ENCODE data around the gene CMC4.

Gene CMC4, protein sequence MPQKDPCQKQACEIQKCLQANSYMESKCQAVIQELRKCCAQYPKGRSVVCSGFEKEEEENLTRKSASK

DNA sequence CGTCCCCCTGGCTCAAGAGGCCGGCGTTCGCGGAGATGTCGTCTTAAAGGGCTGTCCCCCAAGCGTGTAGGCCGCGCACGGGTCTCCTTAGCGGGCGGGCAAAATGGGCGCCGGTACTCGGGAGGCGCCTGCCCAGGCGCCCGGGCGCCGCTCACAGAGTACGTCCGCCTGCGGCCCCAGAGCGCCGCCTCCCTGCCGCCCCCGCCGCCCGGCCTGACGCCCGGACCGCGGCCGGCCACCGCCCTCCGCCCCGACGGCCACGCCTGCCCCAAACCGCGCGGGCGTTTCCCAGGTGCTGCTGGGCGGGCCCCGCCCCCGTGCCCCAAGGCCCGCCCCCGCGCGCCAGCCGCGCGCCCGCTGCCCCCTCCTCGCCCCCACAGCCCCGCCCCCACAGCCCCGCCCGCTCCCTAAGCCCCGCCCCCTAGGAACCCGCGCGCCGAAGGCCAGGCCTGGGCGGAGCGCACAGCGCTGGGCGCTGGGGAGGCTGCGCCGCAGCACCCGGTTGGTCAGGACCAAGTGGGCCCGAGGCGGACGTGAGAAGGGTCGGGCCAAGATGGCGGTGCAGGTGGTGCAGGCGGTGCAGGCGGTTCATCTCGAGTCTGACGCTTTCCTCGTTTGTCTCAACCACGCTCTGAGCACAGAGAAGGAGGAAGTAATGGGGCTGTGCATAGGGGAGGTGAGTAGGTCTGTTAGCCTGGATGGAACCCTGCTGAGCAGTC, at the start of gene CMC4, which contains the start of the genes BRCC3 and MTCP1:
Gene CMC4 (minus strand): TSS at position 162 of the 719 bp plus-strand sequence. CDS start 7,113 bp downstream, outside the sequence.
Gene BRCC3 (plus strand): TSS at position 534 of the 719 bp plus-strand sequence. CDS start 20 bp downstream, at position 554.
Gene MTCP1 (minus strand): TSS at position 162 of the 719 bp plus-strand sequence. CDS start 5,126 bp downstream, outside the sequence.
- DNase-seq (ENCODE audit: low spot score), result peak; percentile 80

DNA sequence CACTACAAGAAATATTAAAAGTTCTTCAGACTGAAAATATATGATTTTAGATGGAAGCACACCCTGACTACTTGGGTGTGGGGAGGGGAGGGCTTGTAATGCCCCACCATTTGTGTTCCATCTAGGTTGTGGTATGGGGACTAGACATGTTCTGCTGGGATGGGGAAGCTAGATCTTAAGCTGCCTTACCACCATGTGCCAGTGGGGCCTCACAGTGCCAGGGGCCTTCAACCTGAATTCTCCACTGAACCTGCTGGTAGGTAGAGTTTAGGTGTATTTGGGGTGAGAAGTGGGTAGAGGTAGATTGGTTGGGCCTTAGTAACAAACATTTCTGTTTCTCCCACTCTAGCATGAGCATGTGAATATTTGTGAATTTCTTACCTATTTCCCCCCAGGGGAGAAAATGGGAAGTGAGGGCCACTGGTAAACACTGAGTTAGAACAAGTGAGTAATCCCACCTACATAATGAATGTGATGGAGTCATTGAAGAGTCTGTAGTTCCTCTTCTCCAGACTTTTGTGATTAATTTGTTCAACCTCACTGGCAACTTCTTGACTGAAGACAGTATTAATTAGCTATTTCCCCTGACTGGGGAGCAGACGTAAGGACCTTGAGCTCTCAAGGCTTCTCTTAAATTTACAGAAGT, 44.4 kb upstream of the CMC4 start:
- DNase-seq (ENCODE audit: low spot score), result no peak

DNA sequence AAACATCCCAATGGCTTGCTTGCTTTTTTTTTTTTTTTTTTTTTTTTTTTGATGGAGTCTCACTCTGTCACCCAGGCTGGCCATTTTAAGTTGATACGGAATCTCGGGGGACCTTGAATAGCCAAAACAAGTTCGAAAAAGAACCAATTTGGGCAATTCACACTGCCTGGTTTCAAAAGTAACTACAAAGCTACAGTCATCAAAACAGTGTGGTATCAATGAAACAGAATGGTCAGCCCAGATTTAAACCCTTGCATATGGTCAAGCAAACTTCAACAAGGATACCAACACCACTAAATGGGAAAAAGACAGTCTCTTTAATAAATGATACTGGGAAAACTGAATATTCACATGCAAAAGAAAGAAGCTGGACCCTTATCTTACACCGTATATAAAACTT, 42.2 kb upstream of the CMC4 start:
- DNase-seq (ENCODE audit: low spot score), result no peak

DNA sequence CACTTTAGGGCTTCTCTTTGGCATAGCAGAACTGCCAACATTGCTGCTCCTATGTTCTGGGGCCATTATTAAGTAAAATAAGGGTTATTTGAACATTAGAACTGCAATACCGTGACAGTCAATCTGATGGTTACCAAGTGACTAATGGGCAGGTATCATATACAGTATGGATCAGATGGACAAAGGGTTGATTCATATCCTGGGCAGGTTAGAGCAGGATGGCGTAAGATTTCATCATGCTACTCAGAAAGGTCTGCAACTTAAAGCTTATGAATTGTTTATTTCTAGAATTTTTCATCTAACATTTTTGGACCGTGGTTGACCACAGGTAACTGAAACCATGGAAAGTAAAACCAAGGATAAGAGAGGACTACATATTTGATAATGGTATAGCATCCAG, 41.2 kb upstream of the CMC4 start:
- peak; percentile 23 for DNase-seq (ENCODE audit: low spot score)

DNA sequence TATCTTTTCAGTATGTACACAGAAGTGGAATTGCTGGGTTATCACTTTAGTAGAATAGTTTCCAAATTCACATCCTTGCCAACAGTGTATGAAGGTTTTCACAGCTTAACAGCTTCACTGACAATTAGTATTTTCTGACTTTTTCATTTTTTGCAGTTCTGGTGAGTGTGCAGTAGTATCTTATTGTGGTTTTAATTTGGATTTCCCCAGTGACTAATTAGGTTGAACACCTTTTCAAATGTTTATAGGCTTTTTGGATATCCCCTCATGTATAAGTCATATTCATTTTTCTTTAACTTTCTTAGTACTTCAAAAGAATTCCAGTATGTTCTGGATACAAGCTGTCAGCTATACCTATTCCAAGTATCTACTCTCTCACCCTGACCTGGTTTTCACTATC, 37.5 kb upstream of the CMC4 start:
- DNase-seq (ENCODE audit: low spot score), result no peak

DNA sequence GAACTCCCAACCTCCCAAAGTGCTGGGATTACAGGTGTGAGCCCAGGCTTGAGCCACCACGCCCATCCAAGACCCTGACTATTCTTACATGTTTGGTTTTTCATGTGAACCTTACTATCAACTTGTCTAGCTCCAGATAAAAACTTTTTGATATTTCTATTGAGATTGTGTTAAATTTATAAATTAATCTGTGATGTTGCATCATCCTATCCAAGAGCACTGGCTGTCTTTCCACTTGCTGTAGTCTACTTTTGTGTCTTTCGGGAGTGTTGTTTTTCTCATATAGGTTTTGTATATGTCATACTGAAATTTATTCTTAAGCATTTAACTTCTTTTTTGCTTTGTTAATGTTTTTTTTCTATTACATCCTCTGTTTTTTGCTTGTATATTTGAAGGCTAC, 35.0 kb upstream of the CMC4 start:
- DNase-seq (ENCODE audit: low spot score), result no peak

DNA sequence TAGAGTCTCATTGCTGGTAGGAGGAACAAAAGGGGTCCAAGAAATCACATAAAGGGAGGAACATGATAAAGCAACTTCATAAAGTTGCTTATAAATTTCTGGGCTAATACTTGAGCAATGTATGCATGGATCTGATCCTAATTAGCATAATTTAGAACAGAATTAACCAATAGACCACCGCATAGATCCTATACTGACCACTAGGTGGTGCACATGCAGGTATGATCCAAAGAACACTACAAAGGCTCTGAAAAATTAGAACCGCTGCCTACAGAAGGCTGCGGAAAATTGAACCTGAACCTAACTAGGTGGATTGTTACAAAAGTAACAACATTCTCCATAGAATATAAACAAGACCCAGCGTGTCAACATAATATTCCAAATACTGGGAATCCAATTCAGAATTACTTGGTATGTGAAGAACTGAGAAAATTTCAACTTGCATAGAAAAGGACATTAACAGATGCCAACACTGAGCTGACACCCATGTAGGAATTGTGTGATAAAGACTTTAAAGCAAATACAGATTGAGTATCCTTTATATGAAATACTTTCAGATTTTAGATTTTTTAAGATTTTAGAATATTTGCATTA, 23.6 kb upstream of the CMC4 start:
- peak; percentile 26 for DNase-seq (ENCODE audit: low spot score)

DNA sequence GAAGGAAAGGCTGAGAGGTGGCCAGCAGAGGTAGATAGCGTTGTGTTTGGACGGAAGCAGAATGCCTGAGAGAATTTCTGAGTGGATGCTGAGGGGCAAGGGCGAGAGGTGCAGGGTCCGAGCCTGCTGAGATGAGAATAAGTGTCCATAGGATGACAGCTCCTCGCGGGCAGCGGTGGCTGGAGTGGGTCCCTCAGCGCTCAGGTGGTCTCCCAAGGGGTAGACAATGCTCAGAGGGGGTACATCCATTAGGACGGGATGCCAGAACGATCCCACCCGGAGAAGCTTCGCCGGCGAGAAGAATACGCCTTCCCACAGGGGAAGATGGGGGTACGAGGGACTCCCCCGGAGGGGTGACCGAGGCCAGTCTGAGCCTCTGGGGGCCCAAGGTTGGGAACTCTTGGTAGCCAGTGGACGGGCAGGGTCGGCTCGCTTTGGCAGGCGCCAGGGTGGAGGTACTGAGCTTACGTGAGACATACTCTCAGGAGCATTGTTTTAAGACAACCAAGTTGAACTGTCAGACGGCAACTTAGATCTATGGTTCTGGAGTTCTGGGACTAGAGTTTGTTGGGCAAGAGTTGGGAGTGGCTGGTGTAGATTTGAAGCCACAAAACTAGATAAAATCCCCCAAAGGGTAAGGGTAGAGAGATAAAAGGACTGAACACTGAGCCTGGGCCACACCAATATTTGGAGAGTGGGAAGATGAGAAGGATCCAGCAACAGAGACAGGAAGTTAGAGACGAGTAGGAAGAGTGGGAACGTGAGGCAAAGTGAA, 16.2 kb upstream of the CMC4 start:
- no peak for DNase-seq (ENCODE audit: low spot score)

DNA sequence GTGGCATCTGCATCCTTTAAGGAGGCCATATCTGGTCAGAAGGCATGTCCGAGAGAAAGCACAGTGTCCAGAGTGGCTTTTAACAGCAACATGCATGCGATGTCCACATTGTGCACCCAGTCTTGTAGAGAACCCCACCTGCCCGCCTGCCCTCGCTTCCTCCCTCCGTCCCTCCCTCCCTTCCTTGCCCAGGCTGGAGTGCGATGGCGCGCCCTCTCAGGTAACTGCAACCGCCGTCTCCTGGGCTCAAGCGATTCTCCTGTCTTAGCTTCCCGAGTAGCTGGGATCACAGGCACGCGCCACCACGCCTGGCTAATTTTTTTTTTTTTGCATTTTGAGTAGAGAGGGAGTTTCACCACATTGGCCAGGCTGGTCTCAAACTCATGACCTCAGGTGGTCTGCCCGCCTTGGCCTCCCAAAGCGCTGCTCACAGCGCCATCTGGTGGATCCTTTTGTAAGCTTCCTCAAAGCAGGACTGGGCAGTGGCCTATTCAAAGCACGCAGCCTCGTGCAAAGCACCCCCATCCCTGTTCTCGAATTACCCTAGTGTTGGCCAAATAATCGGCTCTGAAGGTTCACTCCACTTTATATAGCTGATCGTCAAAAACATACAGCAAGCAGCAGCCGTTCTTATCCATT, 15.4 kb upstream of the CMC4 start:
- no peak for DNase-seq (ENCODE audit: low spot score)

DNA sequence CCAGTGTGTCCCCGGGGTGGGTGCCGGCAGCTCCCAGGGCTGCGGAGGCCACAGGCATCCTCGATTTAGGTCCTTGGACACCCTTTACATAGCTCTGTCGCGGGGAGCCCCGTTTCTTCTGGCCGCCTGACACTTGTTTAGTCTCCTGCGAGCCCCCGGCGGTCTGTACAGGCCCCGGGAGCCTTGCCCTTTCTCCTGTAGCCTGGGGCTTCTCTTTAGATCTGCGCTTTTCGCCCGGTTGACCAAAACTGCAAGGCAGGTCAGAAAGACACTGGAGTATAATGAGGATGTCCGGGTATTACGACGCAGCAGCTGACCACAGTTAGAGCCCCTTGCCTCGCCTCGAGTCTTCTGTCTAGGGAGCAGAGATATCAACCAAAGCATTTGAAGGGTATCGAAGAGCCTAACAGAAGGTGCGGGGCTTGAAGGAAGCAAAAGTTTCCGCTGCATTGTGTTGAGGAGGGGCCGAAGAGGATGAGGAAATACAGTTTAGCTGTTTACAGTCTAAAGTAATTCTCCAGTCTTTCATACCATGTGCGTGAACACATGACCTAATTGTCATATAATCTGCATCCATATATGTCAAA, 851 bp upstream of the CMC4 start:
- no peak for DNase-seq (ENCODE audit: low spot score)

DNA sequence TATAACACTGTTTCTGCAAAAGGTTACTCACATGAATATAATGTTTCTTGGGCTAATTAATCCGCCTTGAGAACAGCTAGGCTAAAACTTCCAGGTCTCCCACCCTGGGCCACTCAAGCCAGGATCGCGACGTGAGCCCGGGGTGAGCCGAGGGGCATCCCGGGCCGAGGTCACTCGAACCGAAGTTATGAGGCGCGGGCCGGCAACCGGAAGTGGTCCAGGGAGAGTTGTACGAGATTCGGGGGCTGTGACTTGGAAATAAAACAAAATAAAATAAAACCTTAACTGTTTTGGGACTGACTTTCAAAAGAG, 317 bp downstream of the CMC4 start:
- DNase-seq (ENCODE audit: low spot score), result no peak

DNA sequence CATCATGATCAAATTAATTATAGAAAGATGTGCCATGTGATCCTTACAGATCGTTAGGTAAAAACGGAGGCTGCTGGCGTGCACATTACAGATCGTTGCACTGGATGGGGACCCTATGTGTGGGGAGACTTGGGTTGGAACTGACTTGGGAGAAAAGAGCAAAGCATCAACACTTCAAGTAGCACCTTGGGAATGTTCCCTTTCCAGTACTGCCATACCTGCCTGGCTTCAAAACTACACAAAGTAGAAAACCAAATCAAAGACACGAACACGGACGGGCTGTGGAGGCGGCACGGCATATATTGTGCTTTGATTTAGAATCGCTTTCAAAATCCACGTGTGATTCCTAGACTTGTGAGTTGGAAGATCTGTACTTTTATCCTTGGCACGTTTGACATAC, 898 bp downstream of the CMC4 start:
- peak; percentile 11 for DNase-seq (ENCODE audit: low spot score)

DNA sequence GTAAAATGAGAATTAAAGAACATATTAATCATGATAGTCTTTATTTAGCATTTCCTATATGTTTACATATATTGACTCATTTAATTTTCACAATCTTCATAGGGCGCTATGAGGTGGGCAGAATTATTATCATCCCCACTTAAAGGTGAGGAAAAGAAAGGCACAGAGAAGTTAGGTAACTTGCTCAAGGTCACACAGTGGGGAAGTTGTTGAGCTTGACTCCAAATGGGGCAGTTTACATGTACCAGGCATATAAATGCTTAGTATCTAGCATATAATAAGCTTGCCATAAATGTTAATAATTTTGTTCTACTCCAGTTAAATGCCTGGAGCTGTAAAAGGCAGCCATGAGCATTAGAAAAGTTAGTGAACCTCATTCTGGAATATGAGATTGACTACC, 1.5 kb downstream of the CMC4 start:
- DNase-seq (ENCODE audit: low spot score), result no peak

DNA sequence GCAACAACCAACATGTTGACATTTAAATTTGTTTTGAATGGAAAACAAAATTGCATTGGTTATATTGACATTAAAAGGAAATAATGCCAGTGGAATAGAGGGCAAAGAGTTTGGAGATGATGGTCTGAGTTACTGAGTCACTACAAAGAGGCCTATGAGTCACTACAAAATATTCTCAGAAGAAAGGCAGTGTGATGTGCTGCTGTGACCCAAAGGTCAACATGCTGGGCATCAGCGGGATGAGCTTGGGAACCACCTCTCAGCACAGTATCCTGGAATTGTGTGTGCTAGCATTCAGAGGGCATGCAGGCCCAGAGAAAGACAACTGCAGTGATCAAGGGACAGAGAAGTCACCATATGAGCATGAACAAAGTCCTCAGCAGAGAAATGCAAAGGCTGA, 2.8 kb downstream of the CMC4 start:
- DNase-seq (ENCODE audit: low spot score), result peak; percentile 54

DNA sequence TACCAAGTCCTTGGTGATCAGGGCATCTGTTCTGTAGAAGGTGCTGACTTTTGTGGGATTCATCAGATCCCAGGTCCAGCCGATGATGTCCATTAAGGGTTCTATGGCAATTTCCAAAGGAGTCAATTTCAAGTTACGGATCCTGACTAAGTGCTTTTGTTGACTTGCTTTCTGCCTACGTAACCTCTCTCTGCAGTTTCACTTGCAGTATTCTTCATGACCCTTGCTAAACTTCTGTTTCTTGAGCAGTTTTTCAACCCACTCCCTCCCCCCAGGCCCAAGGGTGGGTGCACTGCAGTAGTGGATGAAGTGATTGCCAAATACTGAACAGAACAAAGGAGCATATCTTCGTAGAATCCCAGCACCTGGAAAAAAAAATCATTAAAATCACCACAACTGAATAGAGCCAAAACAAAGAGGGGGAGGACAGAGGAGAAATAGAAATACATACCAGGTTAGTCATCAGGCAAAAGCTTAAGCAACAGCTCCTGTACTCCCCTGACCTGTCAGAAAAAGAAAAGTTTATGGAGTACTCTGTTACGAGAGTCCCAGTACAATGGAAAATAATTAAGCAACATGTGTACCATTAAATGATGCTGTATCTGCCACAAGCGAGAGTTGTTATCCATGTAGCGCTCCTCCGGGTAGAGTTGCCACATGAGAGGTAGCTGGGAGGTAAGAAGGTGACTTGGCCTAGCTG, 5.8 kb downstream of the CMC4 start:
- no peak for DNase-seq (ENCODE audit: low spot score)

DNA sequence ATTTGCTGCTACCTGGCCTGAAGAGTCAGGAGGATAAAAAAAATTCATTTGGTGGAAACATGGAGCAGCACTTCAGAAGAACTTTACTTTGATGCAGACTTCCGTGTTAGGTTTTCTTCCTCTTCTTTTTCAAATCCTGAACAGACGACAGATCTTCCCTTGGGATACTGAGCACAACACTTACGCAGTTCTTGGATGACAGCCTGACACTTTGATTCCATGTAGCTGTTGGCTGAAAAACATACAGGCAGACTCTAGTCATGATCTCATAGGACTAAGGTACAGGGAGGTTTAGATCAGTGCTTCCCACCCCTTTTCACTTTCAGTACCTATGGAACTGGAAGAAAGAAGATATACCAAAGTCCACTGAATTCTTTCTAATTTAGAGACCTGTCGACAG, 9.2 kb downstream of the CMC4 start:
- DNase-seq (ENCODE audit: low spot score), result no peak

DNA sequence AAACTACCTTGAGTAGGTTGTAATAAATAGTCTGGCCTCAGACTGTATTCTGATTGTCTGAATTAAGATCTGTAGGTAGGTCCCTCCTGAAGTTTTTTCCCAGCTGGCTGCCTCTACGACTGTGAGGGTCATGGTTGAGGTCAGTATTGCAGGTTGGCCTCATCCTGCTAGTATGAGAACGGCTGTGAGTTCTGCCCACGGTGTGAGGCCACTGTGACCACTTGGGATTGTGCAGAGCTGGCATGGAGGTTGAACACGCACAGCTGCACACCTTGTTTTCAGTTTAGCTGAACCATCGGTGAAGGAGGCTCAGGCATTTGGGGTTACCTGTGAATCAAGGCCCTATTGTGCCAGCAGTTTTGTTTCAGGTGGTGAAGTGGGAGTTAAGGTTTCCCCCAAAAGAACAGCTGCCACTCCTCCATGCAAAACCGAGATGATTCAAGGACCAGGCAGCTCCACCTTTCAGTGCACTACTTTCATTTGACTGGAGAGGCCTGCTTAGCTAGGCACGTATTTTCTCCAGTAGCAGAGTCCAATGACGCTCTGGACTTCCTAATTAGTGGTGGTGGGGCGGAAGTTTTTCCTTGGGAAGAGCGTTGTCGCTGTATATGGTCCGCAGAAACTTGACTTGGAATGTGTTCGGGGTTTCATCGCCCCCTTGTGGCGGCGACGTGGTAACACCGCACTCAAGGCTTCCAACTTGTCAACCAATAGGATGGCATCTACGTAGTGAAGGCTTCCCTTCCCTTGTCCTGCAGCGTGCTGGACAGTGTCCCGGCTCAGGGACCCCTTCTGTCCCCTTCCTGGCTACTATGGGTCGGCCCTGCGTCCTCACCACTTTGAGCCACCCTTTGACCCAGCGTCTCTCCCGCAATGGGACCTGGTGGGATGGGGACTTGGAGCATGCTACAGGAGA, 13.8 kb downstream of the CMC4 start:
- DNase-seq (ENCODE audit: low spot score), result peak; percentile 63

DNA sequence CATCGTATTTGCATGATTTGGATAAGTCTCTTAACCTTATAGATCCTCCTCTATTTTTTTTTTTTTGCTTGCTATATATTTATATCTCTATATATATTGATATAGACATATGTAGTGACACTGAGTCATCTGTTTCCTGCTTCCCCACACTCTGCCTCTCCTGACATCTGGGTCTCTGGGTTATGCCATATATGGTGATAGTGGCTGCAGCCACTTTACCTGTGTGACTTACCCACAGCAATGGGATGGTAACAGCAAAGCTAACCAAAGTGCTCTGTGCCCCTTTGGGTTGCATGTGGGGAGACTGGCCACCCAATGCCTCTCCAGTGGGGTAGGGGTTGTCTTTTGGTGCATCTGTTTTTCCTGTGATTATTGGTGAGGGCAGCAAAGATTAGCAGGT, 14.5 kb downstream of the CMC4 start:
- no peak for DNase-seq (ENCODE audit: low spot score)

DNA sequence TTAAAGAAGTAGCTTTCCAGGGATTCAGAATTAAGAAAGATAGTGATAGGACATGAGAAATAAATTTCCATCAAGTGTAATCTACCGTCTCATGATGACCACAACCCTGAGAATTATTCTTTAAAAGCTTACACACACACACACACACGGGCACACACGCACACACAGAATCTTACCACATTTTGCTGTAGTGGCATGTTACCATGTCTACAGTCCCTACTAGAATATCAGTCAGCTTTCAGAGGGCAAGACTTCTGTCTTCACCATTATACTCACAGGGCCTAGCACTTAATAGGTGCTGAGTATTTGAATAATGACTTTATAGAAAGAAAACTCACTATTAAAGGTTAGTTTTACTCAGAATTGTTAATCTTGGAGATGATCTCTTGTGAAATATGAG, 15.4 kb downstream of the CMC4 start:
- DNase-seq (ENCODE audit: low spot score), result no peak

DNA sequence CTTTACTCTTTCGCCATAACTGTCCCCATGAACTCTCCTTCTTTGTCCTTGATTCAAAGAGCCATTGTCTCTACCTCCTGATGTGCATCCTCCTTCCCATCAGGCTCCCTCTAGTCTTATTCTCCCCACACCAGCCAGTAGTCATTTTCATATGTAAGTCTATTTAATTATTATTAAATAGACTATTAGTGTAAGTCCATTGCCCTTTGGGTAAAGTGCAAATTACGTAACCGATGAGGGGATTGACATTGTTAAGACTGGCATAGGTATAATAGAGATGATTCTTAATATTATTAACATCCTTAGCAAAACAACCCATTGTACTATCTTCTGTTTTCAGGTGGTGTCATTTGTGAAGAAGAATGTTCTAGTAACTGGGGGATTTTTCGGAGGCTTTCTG, 16.7 kb downstream of the CMC4 start:
- no peak for DNase-seq (ENCODE audit: low spot score)

All from SW480 (cell line).